Suprapubic skin (tissue), 4 donors: ENCODE measurements around the gene RNF114. TPM values are rescaled to one million over a fixed set of nuclear protein-coding genes. Genes with fewer than 3 reads are reported as not detected.
A peak's percentile ranks its signal among the peaks of the same experiment; 100 is the strongest.

Experiments
- DNase-seq, 2 donors: peaks; one replicate each; pipeline ENCODE4 v3.0.0-alpha.2; 2019; ENCODE audit warnings: low spot score in 2 of 2
- H3K27ac ChIP-seq: fragments of 200-600 bp; sonication (generic); one replicate; pipeline ENCODE4 v1.5.1; 2019
- H3K27me3 ChIP-seq: fragments of 200-600 bp; sonication (generic); one replicate; pipeline ENCODE4 v1.5.1; 2019
- H3K36me3 ChIP-seq: fragments of 200-600 bp; sonication (generic); one replicate; pipeline ENCODE4 v1.5.1; 2019
- H3K4me1 ChIP-seq: fragments of 200-600 bp; sonication (generic); one replicate; pipeline ENCODE4 v1.5.1; 2019
- H3K4me3 ChIP-seq: fragments of 200-600 bp; sonication (generic); one replicate; pipeline ENCODE4 v1.5.1; 2019; ENCODE audit warnings: mild to moderate bottlenecking
- H3K9me3 ChIP-seq: fragments of 200-600 bp; sonication (generic); one replicate; pipeline ENCODE4 v1.5.1; 2019
- EP300 ChIP-seq: sonication (generic); formaldehyde crosslinking; IDR thresholded peaks from one replicate; pipeline ENCODE4 v1.6.1; 2017; ENCODE audit warnings: antibody characterized with exemption
- POLR2A ChIP-seq, 2 donors: fragments of 450-650 bp; IDR thresholded peaks; one replicate each; pipeline ENCODE4 v1.6.1; 2017; ENCODE audit warnings: antibody characterized with exemption in 2 of 2, mild to moderate bottlenecking in 2 of 2, moderate library complexity in 2 of 2
- POLR2AphosphoS5 ChIP-seq, 3 donors: sonication (generic); formaldehyde crosslinking; IDR thresholded peaks; one replicate each; pipeline ENCODE4 v1.6.1; 2017; ENCODE audit warnings: antibody characterized with exemption in 3 of 3
- WGBS: methylation state at CpG from one replicate; pipeline ENCODE4 v1.1.5; 2018; 5-methylcytosine and 5-hydroxymethylcytosine counted together
- total RNA-seq, 4 donors: library from RNA; depleted of rRNA; stranded (reverse); fragments of >200 nt; gene quantifications; one replicate each; pipeline ENCODE4 v1.1.0, GENCODE V29; 2016
- TF ChIP-seq, protein P1 (sequence below), 2 donors: fragments of 200-600 bp in 1 of 2; fragments of 450-650 bp in 1 of 2; sonication (generic) in 1 of 2; IDR thresholded peaks; one replicate each; pipeline ENCODE4 v1.5.1; 2016 to 2019; ENCODE audit warnings: antibody characterized with exemption in 2 of 2, mild to moderate bottlenecking in 1 of 2, moderate library complexity in 1 of 2

The RNF114 gene
- total RNA-seq, 4 donors from 2014 or later: 134 to 150 (median 138) TPM

DNA sequence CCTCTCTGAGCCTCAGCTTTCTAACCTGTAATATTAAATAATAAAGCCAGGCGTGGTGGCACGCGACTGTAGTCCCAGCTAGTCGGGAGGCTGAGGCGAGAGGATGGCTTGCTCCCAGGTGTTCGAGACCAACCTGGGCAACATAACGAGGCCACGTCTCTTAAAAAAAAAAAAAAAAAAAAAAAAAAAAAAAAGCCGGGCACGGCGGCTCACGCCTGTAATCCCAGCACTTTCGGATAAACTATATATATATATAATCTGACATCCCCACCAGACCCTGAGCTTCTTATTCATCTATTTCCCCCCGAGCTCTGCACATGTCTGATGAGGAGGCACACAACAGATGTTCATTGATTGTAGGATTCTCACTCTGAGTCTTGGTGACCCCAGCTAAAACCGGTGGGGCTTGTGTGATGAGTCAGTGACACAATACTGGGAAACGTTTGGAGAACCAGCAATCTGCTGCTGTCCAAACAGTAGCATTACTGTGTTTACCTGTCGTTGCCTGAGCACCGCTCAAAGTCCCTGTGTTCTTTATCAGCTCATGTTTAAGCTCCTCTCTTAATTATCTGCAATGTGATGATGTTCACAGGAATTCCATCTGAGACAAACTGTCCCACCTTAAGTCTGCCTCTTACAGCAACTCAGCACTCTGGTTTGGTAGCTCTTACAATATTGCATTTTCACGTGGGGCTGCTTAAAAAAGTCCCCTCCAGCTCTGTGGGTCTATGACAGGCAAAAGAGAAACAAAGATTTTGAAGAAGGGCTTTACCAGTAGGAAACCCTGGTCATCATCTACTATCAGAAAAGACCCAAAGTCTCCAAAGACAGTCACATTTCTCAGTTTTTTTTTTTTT is 19.8 kb upstream of the RNF114 start:
- Histone ChIP-seq H3K4me3 (peak overlapping the region; percentile 84), H3K27ac (peak overlapping the region; percentile 95), H3K4me1 (peaks cover 33% of the 10 kb centered on the region), H3K9me3 (no peaks in the 10 kb centered on the region), H3K27me3 (no peaks in the 10 kb centered on the region), H3K36me3 (no peaks in the 10 kb centered on the region)
- no peak for DNase-seq
- 48% methylated on average over 19 of the region's 19 CpGs for WGBS
- TF ChIP-seq POLR2A (IDR thresholded peaks at IDR 0.05): no peak
- TF ChIP-seq, protein P1, sequence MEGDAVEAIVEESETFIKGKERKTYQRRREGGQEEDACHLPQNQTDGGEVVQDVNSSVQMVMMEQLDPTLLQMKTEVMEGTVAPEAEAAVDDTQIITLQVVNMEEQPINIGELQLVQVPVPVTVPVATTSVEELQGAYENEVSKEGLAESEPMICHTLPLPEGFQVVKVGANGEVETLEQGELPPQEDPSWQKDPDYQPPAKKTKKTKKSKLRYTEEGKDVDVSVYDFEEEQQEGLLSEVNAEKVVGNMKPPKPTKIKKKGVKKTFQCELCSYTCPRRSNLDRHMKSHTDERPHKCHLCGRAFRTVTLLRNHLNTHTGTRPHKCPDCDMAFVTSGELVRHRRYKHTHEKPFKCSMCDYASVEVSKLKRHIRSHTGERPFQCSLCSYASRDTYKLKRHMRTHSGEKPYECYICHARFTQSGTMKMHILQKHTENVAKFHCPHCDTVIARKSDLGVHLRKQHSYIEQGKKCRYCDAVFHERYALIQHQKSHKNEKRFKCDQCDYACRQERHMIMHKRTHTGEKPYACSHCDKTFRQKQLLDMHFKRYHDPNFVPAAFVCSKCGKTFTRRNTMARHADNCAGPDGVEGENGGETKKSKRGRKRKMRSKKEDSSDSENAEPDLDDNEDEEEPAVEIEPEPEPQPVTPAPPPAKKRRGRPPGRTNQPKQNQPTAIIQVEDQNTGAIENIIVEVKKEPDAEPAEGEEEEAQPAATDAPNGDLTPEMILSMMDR (IDR thresholded peaks at IDR 0.05): no peak
- no peak for TF ChIP-seq POLR2AphosphoS5 (IDR thresholded peaks at IDR 0.05)
- no peak for TF ChIP-seq EP300

DNA sequence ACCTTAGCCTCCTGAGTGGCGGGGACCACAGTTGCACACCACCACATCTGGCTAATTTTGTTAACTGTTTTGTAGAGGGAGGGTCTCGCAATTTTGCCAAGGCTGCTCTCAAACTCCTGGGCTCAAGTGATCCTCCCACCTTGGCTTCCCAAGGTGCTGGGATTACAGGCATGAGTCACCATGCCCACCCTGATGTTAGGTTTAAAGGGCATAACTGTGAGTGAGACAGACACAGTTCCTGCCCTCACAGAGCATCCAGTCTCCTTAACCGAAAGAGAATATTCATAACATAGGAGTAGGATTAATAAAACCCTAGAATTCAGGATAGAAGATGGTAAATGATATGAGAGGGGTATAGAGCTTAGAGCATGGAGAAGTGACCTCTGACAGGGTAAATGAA is 17.8 kb upstream of the RNF114 start:
- DNase-seq: no peak
- H3K27me3 ChIP-seq: no peaks in the 10 kb centered on the region
- no peak for TF ChIP-seq POLR2AphosphoS5 (IDR thresholded peaks at IDR 0.05)
- TF ChIP-seq EP300: no peak
- TF ChIP-seq POLR2A (IDR thresholded peaks at IDR 0.05): no peak
- TF ChIP-seq, protein P1 (IDR thresholded peaks at IDR 0.05): no peak
- H3K9me3 ChIP-seq: no peaks in the 10 kb centered on the region
- H3K4me3 ChIP-seq: no peak overlapping the region
- H3K36me3 ChIP-seq: no peaks in the 10 kb centered on the region
- peaks cover 25% of the 10 kb centered on the region for H3K4me1 ChIP-seq
- WGBS: 90% methylated on average over 3 of the region's 3 CpGs
- H3K27ac ChIP-seq: no peak overlapping the region

DNA sequence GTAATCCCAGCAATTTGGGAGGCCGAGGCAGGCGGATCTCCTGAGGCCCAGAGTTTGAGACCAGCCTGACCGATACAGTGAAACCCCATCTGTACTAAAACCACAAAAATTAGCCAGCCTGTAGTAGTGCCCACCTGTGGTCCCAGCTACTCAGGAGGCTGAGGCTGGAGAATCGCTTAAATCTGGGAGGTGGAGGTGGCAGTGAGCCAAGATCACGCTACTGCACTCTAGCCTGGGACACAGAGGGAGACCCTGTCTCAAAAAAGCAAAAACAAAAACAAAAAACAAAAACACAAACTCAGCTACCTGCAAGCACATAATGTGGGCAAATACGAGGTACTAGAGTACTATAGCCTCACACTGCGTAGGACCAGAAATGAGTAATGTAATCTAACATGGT is 17.2 kb upstream of the RNF114 start:
- H3K27ac ChIP-seq: no peak overlapping the region
- WGBS: 66% methylated on average over 7 of the region's 7 CpGs
- H3K9me3 ChIP-seq: no peaks in the 10 kb centered on the region
- no peak for TF ChIP-seq POLR2AphosphoS5 (IDR thresholded peaks at IDR 0.05)
- no peak for TF ChIP-seq POLR2A (IDR thresholded peaks at IDR 0.05)
- TF ChIP-seq EP300: no peak
- TF ChIP-seq, protein P1 (IDR thresholded peaks at IDR 0.05): no peak
- H3K4me1 ChIP-seq: peaks cover 19% of the 10 kb centered on the region
- no peaks in the 10 kb centered on the region for H3K36me3 ChIP-seq
- H3K27me3 ChIP-seq: no peaks in the 10 kb centered on the region
- no peak overlapping the region for H3K4me3 ChIP-seq
- no peak for DNase-seq

DNA sequence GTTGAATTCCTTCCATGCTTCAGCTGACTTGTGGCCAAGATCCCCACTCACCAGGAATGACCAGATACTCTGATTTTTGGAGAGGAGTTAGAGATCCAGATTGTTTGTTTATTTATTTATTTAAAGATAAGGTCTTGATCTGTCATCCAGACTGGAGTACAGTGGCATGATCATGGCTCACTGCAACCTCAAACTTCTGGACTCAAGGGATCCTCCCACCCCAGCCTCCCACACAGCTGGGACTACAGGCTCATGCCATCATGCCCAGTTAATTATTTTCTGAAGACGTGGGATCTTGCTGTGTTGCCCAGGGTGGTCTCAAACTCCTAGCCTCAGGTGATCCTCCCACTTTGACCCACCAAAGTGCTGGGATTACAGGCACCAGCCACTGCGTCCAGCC is 16.7 kb upstream of the RNF114 start:
- TF ChIP-seq, protein P1 (IDR thresholded peaks at IDR 0.05): no peak
- TF ChIP-seq EP300: no peak
- TF ChIP-seq POLR2AphosphoS5 (IDR thresholded peaks at IDR 0.05): no peak
- H3K27ac ChIP-seq: no peak overlapping the region
- no peaks in the 10 kb centered on the region for H3K27me3 ChIP-seq
- H3K9me3 ChIP-seq: no peaks in the 10 kb centered on the region
- H3K4me3 ChIP-seq: no peak overlapping the region
- H3K4me1 ChIP-seq: peaks cover 14% of the 10 kb centered on the region
- no peaks in the 10 kb centered on the region for H3K36me3 ChIP-seq
- no peak for DNase-seq
- WGBS: 88% methylated on average over 2 of the region's 2 CpGs

DNA sequence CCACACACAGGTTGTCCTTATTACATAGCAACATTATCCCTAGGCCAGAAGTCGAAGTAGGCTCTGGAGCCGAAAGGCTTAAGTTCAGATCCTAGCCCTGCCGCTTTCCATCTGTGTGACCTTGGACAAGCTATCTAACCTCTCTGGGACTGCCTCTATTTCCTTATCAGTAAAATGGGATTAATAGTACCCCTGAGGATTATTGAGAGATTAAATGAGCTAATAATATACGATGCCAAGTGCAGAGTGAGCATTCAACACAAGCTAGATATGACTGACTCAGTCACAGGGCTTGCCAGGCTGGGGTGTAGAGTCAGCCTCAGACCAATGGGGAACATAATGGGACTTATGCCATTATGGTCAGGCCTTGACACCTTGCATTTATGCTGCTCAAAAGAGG is 11.9 kb upstream of the RNF114 start:
- H3K36me3 ChIP-seq: no peaks in the 10 kb centered on the region
- WGBS: 95% methylated on average over 4 of the region's 4 CpGs

More for the DNA sequence above, 11.9 kb upstream of the RNF114 start:
- no peak for DNase-seq
- TF ChIP-seq POLR2AphosphoS5 (IDR thresholded peaks at IDR 0.05) (no peak), POLR2A (IDR thresholded peaks at IDR 0.05) (no peak), EP300 (no peak)
- TF ChIP-seq, protein P1 (IDR thresholded peaks at IDR 0.05): no peak
- H3K9me3 ChIP-seq: no peaks in the 10 kb centered on the region
- H3K4me1 ChIP-seq: peaks cover 3% of the 10 kb centered on the region
- H3K4me3 ChIP-seq: no peak overlapping the region
- H3K27ac ChIP-seq: no peak overlapping the region
- no peaks in the 10 kb centered on the region for H3K27me3 ChIP-seq
